K562 (cell line): ENCODE results near the gene SELPLG. TPM values are rescaled to one million over a fixed set of nuclear protein-coding genes. Genes with fewer than 3 reads are reported as not detected.

Experiments
- ATAC-seq: fragments of 200-7000 bp; cut with Tn5 transposase; 3 replicates; pipeline ENCODE4 v1.9.1; 2020; ENCODE audit warnings: moderate library complexity
- BruUV-seq: library from RNA; stranded (reverse); fragments of 400-500 nt; replicated peaks from 2 replicates; lab custom pipeline; 2021; lab: Mats Ljungman, UMichigan
- CTCF ChIA-PET: fragments of 300-600 bp; formaldehyde crosslinking; extraction: SDS; loops from one replicate; lab custom pipeline; 2021; ENCODE audit warnings: low intra/inter-chr PET ratio; lab: Yijun Ruan, JAX
- POLR2A ChIA-PET: fragments of 300-600, 350-650 bp; sonication (Branson Sonifier 250); formaldehyde crosslinking; extraction: SDS; loops from one replicate; lab custom pipeline; 2021; ENCODE audit warnings: antibody characterized with exemption, inconsistent platforms; lab: Yijun Ruan, JAX
- DNase-seq, 4 experiments: peaks; one replicate each; pipeline versions ENCODE4 v3.0.0 to v3.0.0-alpha.2; 2011 to 2018; ENCODE audit warnings: low spot score in 3 of 4, mixed read lengths in 3 of 4; ENCODE audit errors: extremely low read depth in 1 of 4
- FAIRE-seq: peaks from 2 replicates; lab custom pipeline; 2011; peaks lifted over from hg19 to GRCh38; lab: Jason Lieb, UNC
- H2AFZ ChIP-seq: 2 replicates; pipeline ENCODE4 v1.6.0; 2011; ENCODE audit warnings: low read depth, low read length, control low read depth, inconsistent platforms
- H3K27ac ChIP-seq: fragments of 200-600 bp; 3 replicates; pipeline ENCODE4 v1.8.0; 2011; ENCODE audit warnings: low read depth, mild to moderate bottlenecking, control low read depth, inconsistent platforms, low read length, moderate library complexity, mixed read lengths; ENCODE audit errors: extremely low read depth
- H3K27me3 ChIP-seq, 2 experiments: fragments of 300-600 bp in 1 of 2; 2 replicates in 1 of 2; 3 replicates in 1 of 2; pipeline versions ENCODE4 v1.6.0 to v1.8.0; 2011; ENCODE audit warnings: inconsistent platforms in 2 of 2, low read length in 2 of 2, mild to moderate bottlenecking in 1 of 2, mixed read lengths in 1 of 2, moderate library complexity in 1 of 2; ENCODE audit not compliant: control insufficient read depth in 2 of 2, insufficient read depth in 2 of 2
- H3K36me3 ChIP-seq: fragments of 300-600 bp; 3 replicates; pipeline ENCODE4 v1.8.0; 2011; ENCODE audit warnings: mild to moderate bottlenecking, low read length, inconsistent platforms; ENCODE audit not compliant: control insufficient read depth, insufficient read depth
- H3K4me1 ChIP-seq, 2 experiments: fragments of 200-600 bp in 1 of 2; replicated peaks in 1 of 2; 2 replicates in 1 of 2; 3 replicates in 1 of 2; pipeline versions ENCODE4 v1.5.1 to v1.8.0; 2011; ENCODE audit warnings: inconsistent platforms in 2 of 2, low read length in 2 of 2, mild to moderate bottlenecking in 1 of 2, mixed read lengths in 1 of 2, moderate library complexity in 1 of 2; ENCODE audit not compliant: control insufficient read depth in 2 of 2, insufficient read depth in 2 of 2
- H3K4me2 ChIP-seq: 2 replicates; pipeline ENCODE4 v1.6.1; 2011; ENCODE audit warnings: low read length, control low read depth, inconsistent platforms, mixed read lengths; ENCODE audit not compliant: insufficient read depth
- H3K4me3 ChIP-seq: fragments of 200-600 bp; sonication (generic), shearing (Covaris generic); 2 replicates; pipeline ENCODE4 v1.5.1; 2016; ENCODE audit warnings: control low read depth, inconsistent platforms
- H3K79me2 ChIP-seq: fragments of 200-600 bp; 3 replicates; pipeline ENCODE4 v1.8.0; 2011; ENCODE audit warnings: low read length, inconsistent platforms; ENCODE audit not compliant: control insufficient read depth, insufficient read depth
- H3K9ac ChIP-seq, 2 experiments: 2 replicates each; pipeline versions ENCODE4 v1.6.0 to v1.6.1; 2011; ENCODE audit warnings: low read depth in 2 of 2, low read length in 2 of 2, control low read depth in 1 of 2, inconsistent platforms in 1 of 2, mild to moderate bottlenecking in 1 of 2, mixed read lengths in 1 of 2; ENCODE audit not compliant: insufficient read depth in 1 of 2
- H3K9me1 ChIP-seq: one replicate; pipeline ENCODE4 v1.6.0; 2011; ENCODE audit warnings: inconsistent platforms, mild to moderate bottlenecking, low read length, moderate library complexity; ENCODE audit not compliant: control insufficient read depth, insufficient read depth
- H3K9me3 ChIP-seq: replicated peaks from 2 replicates; pipeline ENCODE4 v1.5.1; 2011; ENCODE audit warnings: low read depth, low read length, inconsistent platforms; ENCODE audit not compliant: control insufficient read depth, insufficient read depth
- H4K20me1 ChIP-seq: replicated peaks from 2 replicates; pipeline ENCODE4 v1.6.1; 2011; ENCODE audit warnings: low read length, inconsistent platforms, mixed read lengths; ENCODE audit not compliant: control insufficient read depth, insufficient read depth
- ERF ChIP-seq: fragments of 450-650 bp; formaldehyde crosslinking; IDR thresholded peaks from 2 replicates; pipeline ENCODE4 v1.4.0; 2020; ENCODE audit warnings: mild to moderate bottlenecking, mixed read lengths
- ETS1 ChIP-seq: conservative IDR thresholded peaks from 2 replicates; pipeline ENCODE4 v1.6.1; 2011; ENCODE audit warnings: low read depth, mild to moderate bottlenecking, low read length; ENCODE audit not compliant: control insufficient read depth
- HIVEP1 ChIP-seq: fragments of 250-450 bp; sonication (Bioruptor Pico); IDR thresholded peaks from 2 replicates; pipeline ENCODE4 v1.4.0; 2020; ENCODE audit warnings: mild to moderate bottlenecking
- MTA2 ChIP-seq: fragments of 450-650 bp; IDR thresholded peaks from 2 replicates; pipeline ENCODE4 v1.6.1; 2016; ENCODE audit warnings: low read depth
- NRF1 ChIP-seq, 2 experiments: fragments of 450-650 bp; IDR thresholded peaks in 1 of 2; conservative IDR thresholded peaks in 1 of 2; 2 replicates each; pipeline ENCODE4 v1.6.1; 2014; ENCODE audit warnings: mild to moderate bottlenecking in 2 of 2
- RBM25 ChIP-seq: fragments of 200-400 bp; formaldehyde crosslinking; IDR thresholded peaks from 2 replicates; pipeline ENCODE4 v1.6.1; 2018; ENCODE audit warnings: low read length, low read depth, moderate library complexity; ENCODE audit not compliant: severe bottlenecking
- ZNF79 ChIP-seq: fragments of 250-450 bp; sonication (Bioruptor Pico); IDR thresholded peaks from 2 replicates; pipeline ENCODE4 v1.4.0; 2020; ENCODE audit warnings: low read depth, mild to moderate bottlenecking, moderate library complexity
- WGBS: fragments of 100-300 bp; shearing (Covaris generic); methylation state at CpG from one replicate; pipeline ENCODE4 v1.1.6; 2016; ENCODE audit warnings: low coverage, mixed read lengths; ENCODE audit not compliant: insufficient coverage; ENCODE audit errors: missing lambda C conversion rate; 5-methylcytosine and 5-hydroxymethylcytosine counted together
- in situ Hi-C: fragments of 300-500 bp; cut with MboI; formaldehyde crosslinking; loops from 4 replicates; pipeline ENCODE4 v1.15.0; 2018; ENCODE audit warnings: inconsistent platforms, mixed read lengths
- intact Hi-C: fragments of 100-400 bp; cut with micrococcal nuclease; formaldehyde crosslinking; loops from 2 replicates; pipeline ENCODE4 v1.14.2; 2022
- polyA plus RNA-seq, 8 experiments: library from polyadenylated mRNA; depleted of rRNA in 4 of 8; stranded (reverse) in 5 of 8; unstranded in 3 of 8; fragments of >200 nt; fragmentation: Nextera tagmentation in 2 of 8; fragmentation: Illumina TruSeq in 1 of 8; extraction: Ambion mirVana in 2 of 8; extraction: Trizol in 1 of 8; gene quantifications; 2 replicates each; pipeline versions ENCODE4 v1.2.1 to v1.2.3, GENCODE V29; 2011 to 2014; ENCODE audit warnings: inconsistent platforms in 1 of 8, missing spikeins in 1 of 8
- total RNA-seq, 7 experiments: library from RNA; depleted of rRNA in 6 of 7; stranded (reverse); fragments of >200 nt in 6 of 7; fragmentation: Illumina TruSeq in 2 of 7; extraction: Trizol in 2 of 7; gene quantifications; 2 replicates each; pipeline versions ENCODE4 v1.2.1 to v1.2.3, GENCODE V29; 2011 to 2021; ENCODE audit warnings: low replicate concordance in 1 of 7
- TF ChIP-seq, protein P1 (sequence below), 2 experiments: fragments of 450-650 bp; IDR thresholded peaks; 2 replicates each; pipeline ENCODE4 v1.6.1; 2016; ENCODE audit warnings: mild to moderate bottlenecking in 2 of 2, borderline replicate concordance in 1 of 2, low read depth in 1 of 2, moderate library complexity in 1 of 2

SELPLG gene
- total and polyA plus RNA-seq, 9 of the 15 experiments (the other 6 are each of a cell fraction or from before 2014, with no cell fraction given) = 0.22 to 10.2 (median 1.7) TPM

GRCh38 chr12:108614041-108614440, 19.7 kb downstream of the SELPLG start (continued):
- TF ChIP-seq ERF (no peak), RBM25 (peak; percentile 96), ZNF79 (CRISPR knock-in tag) (no peak)

DNA sequence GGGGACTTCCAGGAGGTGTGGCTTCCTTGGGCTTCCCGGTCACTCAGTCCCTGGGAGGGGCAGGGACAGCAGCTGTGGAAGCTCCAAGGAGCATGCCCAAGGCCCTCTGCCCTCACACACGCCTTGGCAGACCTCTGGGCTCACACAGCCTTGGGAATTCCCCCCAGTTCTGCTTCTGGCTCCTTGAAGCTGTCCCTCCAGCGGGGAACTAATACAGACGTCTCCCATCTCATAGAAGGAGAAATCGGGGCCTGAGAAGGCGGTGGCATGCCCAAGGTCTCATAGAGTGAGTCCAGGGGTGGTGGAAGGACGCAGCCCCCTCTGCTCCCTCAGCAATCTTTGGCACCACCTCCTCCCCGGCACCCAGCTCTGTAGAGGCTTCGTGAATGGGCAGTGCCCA, 20.1 kb downstream of the SELPLG start:
- Histone ChIP-seq H3K4me1 (peaks cover 12 to 20% of the 10 kb centered on the region in 2 experiments), H3K4me3 (no peak overlapping the region), H3K9me3 (no peaks in the 10 kb centered on the region), H3K4me2 (no peak overlapping the region), H4K20me1 (no peaks in the 10 kb centered on the region), H3K9me1 (no peaks in the 10 kb centered on the region), H3K27ac (no peak overlapping the region), H3K27me3 (no peaks in the 10 kb centered on the region), H3K79me2 (no peaks in the 10 kb centered on the region), H2AFZ (no peak overlapping the region), H3K36me3 (no peaks in the 10 kb centered on the region), H3K9ac (peak overlapping the region in 1 of 2 experiments; percentile 56; a peak in 1 of 4 replicates)
- TF ChIP-seq ETS1 (no peak), MTA2 (no peak), HIVEP1 (CRISPR knock-in tag) (no peak), NRF1 (conservative IDR thresholded peaks at IDR 0.05 in 1 of 2, IDR thresholded peaks at IDR 0.05 in 1 of 2) (peak; percentile 32 to 53; a peak in 3 of 4 replicates)
- TF ChIP-seq, protein P1, sequence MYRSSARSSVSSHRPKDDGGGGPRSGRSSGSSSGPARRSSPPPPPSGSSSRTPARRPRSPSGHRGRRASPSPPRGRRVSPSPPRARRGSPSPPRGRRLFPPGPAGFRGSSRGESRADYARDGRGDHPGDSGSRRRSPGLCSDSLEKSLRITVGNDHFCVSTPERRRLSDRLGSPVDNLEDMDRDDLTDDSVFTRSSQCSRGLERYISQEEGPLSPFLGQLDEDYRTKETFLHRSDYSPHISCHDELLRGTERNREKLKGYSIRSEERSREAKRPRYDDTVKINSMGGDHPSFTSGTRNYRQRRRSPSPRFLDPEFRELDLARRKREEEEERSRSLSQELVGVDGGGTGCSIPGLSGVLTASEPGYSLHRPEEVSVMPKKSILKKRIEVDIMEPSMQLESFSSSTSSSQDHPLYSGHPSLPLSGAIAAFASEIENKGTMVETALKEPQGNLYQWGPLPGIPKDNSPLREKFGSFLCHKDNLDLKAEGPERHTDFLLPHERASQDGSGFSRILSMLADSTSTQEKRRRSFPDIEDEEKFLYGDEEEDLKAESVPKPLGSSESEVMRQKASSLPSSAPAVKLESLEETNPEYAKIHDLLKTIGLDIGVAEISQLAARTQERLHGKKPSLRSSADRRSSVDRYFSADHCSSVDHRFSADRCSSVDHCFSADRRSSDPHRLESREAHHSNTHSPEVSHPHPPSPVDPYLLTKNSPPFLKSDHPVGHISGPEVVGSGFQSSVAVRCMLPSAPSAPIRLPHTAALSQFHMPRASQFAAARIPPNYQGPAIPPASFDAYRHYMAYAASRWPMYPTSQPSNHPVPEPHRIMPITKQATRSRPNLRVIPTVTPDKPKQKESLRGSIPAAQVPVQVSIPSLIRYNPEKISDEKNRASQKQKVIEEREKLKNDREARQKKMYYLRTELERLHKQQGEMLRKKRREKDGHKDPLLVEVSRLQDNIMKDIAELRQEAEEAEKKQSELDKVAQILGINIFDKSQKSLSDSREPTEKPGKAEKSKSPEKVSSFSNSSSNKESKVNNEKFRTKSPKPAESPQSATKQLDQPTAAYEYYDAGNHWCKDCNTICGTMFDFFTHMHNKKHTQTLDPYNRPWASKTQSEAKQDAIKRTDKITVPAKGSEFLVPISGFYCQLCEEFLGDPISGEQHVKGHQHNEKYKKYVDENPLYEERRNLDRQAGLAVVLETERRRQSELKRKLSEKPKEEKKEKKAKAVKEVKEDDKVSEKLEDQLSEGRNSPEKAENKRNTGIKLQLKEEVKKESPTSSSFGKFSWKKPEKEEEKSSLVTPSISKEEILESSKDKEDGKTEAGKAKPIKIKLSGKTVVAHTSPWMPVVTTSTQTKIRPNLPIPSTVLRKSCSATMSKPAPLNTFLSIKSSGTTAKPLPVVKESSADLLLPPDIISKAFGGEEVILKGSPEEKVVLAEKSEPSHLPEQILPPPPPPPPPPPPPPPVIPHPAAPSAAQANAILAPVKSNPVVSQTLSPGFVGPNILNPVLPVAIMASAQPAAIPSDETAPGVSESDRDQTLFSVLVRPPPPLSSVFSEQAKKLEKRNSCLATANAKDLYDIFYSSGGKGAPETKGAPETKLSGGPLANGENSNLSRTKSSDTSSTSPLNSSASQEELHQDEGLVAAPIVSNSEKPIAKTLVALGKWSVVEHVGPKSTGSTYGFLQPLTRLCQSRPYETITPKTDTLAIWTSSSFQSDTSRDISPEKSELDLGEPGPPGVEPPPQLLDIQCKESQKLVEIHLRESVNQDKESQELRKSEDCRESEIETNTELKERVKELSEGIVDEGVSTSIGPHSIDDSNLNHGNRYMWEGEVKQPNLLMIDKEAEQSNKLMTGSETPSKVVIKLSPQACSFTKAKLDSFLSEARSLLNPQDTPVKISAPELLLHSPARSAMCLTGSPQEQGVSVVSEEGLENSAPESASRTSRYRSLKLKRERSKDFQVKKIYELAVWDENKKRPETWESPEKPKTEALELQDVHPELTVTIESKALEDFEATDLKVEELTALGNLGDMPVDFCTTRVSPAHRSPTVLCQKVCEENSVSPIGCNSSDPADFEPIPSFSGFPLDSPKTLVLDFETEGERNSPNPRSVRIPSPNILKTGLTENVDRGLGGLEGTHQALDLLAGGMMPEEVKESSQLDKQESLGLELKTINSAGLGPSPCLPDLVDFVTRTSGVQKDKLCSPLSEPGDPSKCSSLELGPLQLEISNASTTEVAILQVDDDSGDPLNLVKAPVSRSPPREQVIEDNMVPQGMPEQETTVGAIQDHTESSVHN (IDR thresholded peaks at IDR 0.05; ENCODE audit: borderline replicate concordance in 1 of 2, low read depth in 1 of 2) = no peak
- CTCF ChIA-PET = no interaction called here
- in situ Hi-C loops (no loop called here), intact Hi-C loops (no loop called here)
- POLR2A ChIA-PET = interaction anchor here (1.9 kb wide), 1 partner anchor 14 kb away, joined by 8 read pairs; no protein-coding TSS in a partner anchor
- 23% methylated on average over 9 of the region's 9 CpGs for WGBS
- DNase-seq (no peak), FAIRE-seq (no peak), ATAC-seq (no peak)
- no TSS peak for BruUV-seq
